ENCODE data around the gene ADAMTS2.

Gene ADAMTS2

GRCh38 chr5:179266291-179267070 lies 78.8 kb downstream of the ADAMTS2 start:
- DNase-seq (ENCODE audit: low read depth, low spot score) = no peak

- DNase-seq (ENCODE audit: low read depth, low spot score) = peak; percentile 97
Observed at GRCh38 chr5:179265514-179266290, 79.6 kb downstream of the ADAMTS2 start.

- no peak for DNase-seq (ENCODE audit: low read depth, low spot score)
Observed at GRCh38 chr5:179264783-179265513, 80.3 kb downstream of the ADAMTS2 start.

GRCh38 chr5:179264053-179264782 lies 81.0 kb downstream of the ADAMTS2 start:
- no peak for DNase-seq (ENCODE audit: low read depth, low spot score)

GRCh38 chr5:179263391-179264052 lies 81.7 kb downstream of the ADAMTS2 start:
- no peak for DNase-seq (ENCODE audit: low read depth, low spot score)

- no peak for DNase-seq (ENCODE audit: low read depth, low spot score)
Observed at GRCh38 chr5:179262126-179262920, 82.9 kb downstream of the ADAMTS2 start.

- DNase-seq (ENCODE audit: low read depth, low spot score) = peak; percentile 22
Observed at GRCh38 chr5:179261301-179262125, 83.7 kb downstream of the ADAMTS2 start.

- DNase-seq (ENCODE audit: low read depth, low spot score) = no peak
Observed at GRCh38 chr5:179260324-179261070, 84.8 kb downstream of the ADAMTS2 start.

GRCh38 chr5:179259731-179260323 lies 85.4 kb downstream of the ADAMTS2 start:
- DNase-seq (ENCODE audit: low read depth, low spot score) = no peak

GRCh38 chr5:179258922-179259730 lies 86.1 kb downstream of the ADAMTS2 start:
- DNase-seq (ENCODE audit: low read depth, low spot score) = peak; percentile 41

GRCh38 chr5:179258001-179258921 lies 87.0 kb downstream of the ADAMTS2 start:
- DNase-seq (ENCODE audit: low read depth, low spot score) = no peak

- DNase-seq (ENCODE audit: low read depth, low spot score) = no peak
Observed at GRCh38 chr5:179257176-179257682, 88.0 kb downstream of the ADAMTS2 start.

GRCh38 chr5:179256328-179257175 lies 88.7 kb downstream of the ADAMTS2 start:
- no peak for DNase-seq (ENCODE audit: low read depth, low spot score)

- no peak for DNase-seq (ENCODE audit: low read depth, low spot score)
Observed at GRCh38 chr5:179255527-179256327, 89.5 kb downstream of the ADAMTS2 start.
